OCI-LY7 (cell line): ENCODE data around the gene EML5. TPM values are rescaled to one million over a fixed set of nuclear protein-coding genes. Genes with fewer than 3 reads are reported as not detected.

Source experiments
- Bru-seq: library from RNA; stranded (reverse); fragments of 400-500 nt; gene quantifications from one replicate; lab custom pipeline; 2021; lab: Mats Ljungman, UMichigan
- BruChase-seq, 2 experiments: library from RNA; stranded (reverse); fragments of 400-500 nt; gene quantifications; one replicate each; lab custom pipeline; 2021; lab: Mats Ljungman, UMichigan
- BruUV-seq: library from RNA; stranded (reverse); fragments of 400-500 nt; replicated peaks from 2 replicates; lab custom pipeline; 2021; lab: Mats Ljungman, UMichigan
- CTCF ChIA-PET: fragments of 300-600 bp; sonication (Branson Sonifier 250); formaldehyde crosslinking; loops from one replicate; lab custom pipeline; 2022; ENCODE audit warnings: antibody characterized with exemption; ENCODE audit not compliant: unreplicated experiment; lab: Charles Lee
- POLR2A ChIA-PET: fragments of 300-600 bp; sonication (Branson Sonifier 250); formaldehyde crosslinking; loops from one replicate; lab custom pipeline; 2022; ENCODE audit warnings: antibody characterized with exemption; lab: Charles Lee
- DNase-seq: peaks from one replicate; pipeline ENCODE4 v3.0.0-alpha.2; 2015; ENCODE audit warnings: low spot score
- H2AFZ ChIP-seq: fragments of 200-600 bp; sonication (generic), shearing (Covaris generic); 2 replicates; pipeline ENCODE4 v1.6.1; 2014; ENCODE audit warnings: mild to moderate bottlenecking, antibody characterized with exemption, low read length, moderate library complexity
- H3K27ac ChIP-seq: fragments of 200-600 bp; sonication (generic); 2 replicates; pipeline ENCODE4 v1.5.1; 2014; ENCODE audit warnings: mixed run types, low read depth, mild to moderate bottlenecking, moderate library complexity, low read length, inconsistent platforms; ENCODE audit not compliant: poor library complexity, severe bottlenecking
- H3K36me3 ChIP-seq: fragments of 200-600 bp; sonication (generic); 2 replicates; pipeline ENCODE4 v1.6.1; 2014; ENCODE audit warnings: mild to moderate bottlenecking, antibody characterized with exemption, low read length, moderate library complexity, mixed read lengths; ENCODE audit not compliant: insufficient read depth
- H3K4me1 ChIP-seq: fragments of 200-600 bp; sonication (generic); 2 replicates; pipeline ENCODE4 v1.5.1; 2014; ENCODE audit warnings: mild to moderate bottlenecking, low read length; ENCODE audit not compliant: insufficient read depth, poor library complexity, severe bottlenecking
- H3K4me2 ChIP-seq: fragments of 200-600 bp; sonication (generic); 2 replicates; pipeline ENCODE4 v1.6.1; 2014; ENCODE audit warnings: mild to moderate bottlenecking, low read length
- H3K4me3 ChIP-seq: fragments of 200-600 bp; sonication (generic); 2 replicates; pipeline ENCODE4 v1.5.1; 2014; ENCODE audit warnings: mild to moderate bottlenecking, low read depth, low read length; ENCODE audit not compliant: poor library complexity, severe bottlenecking
- H3K79me2 ChIP-seq: fragments of 200-600 bp; sonication (generic); 2 replicates; pipeline ENCODE4 v1.6.1; 2016; ENCODE audit warnings: low read depth, mild to moderate bottlenecking, low read length, moderate library complexity, mixed read lengths; ENCODE audit not compliant: insufficient read depth
- H3K9me2 ChIP-seq: fragments of 200-600 bp; sonication (generic); 2 replicates; pipeline ENCODE4 v1.6.1; 2016; ENCODE audit warnings: mild to moderate bottlenecking, low read length, mixed read lengths; ENCODE audit not compliant: insufficient read depth
- H3K9me3 ChIP-seq: fragments of 200-600 bp; sonication (generic); 2 replicates; pipeline ENCODE4 v1.6.1; 2014; ENCODE audit warnings: mild to moderate bottlenecking, mixed run types, low read length, mixed read lengths
- H4K20me1 ChIP-seq: fragments of 200-600 bp; sonication (generic); 2 replicates; pipeline ENCODE4 v1.6.1; 2014; ENCODE audit warnings: mild to moderate bottlenecking, antibody characterized with exemption, low read length, moderate library complexity, mixed read lengths; ENCODE audit not compliant: insufficient read depth
- EZH2phosphoT487 ChIP-seq: fragments of 200-600 bp; sonication (generic); IDR thresholded peaks from 2 replicates; pipeline ENCODE4 v1.6.1; 2018; ENCODE audit warnings: low read depth, borderline replicate concordance, mild to moderate bottlenecking, mixed run types, antibody characterized with exemption, low read length, moderate library complexity, mixed read lengths
- intact Hi-C: fragments of 100-400 bp; cut with micrococcal nuclease; formaldehyde crosslinking; loops from one replicate; pipeline ENCODE4 v1.10.0; 2022; ENCODE audit not compliant: unreplicated experiment
- long read RNA-seq: library from polyadenylated mRNA; stranded (forward); transcript quantifications from one replicate; pipeline ENCODE4 v2.0.0, GENCODE V29; 2022
- total RNA-seq, 2 experiments: library from RNA; depleted of rRNA in 1 of 2; stranded (reverse); fragments of >200 nt in 1 of 2; shearing (Covaris generic) in 1 of 2; gene quantifications; 2 replicates each; pipeline ENCODE4 v1.2.3, GENCODE V29; 2014 to 2022
- TF ChIP-seq, protein P1 (sequence below): fragments of 200-600 bp; sonication (generic); conservative IDR thresholded peaks from 2 replicates; pipeline ENCODE4 v1.5.1; 2014; ENCODE audit warnings: mild to moderate bottlenecking, antibody characterized with exemption, low read length, moderate library complexity, mixed read lengths

Gene EML5
- total RNA-seq (2014; rRNA removed; shearing (Covaris generic)) (1.8 and 2.1 TPM in 2 replicates), total RNA-seq (2022) (5.2 and 5.6 TPM in 2 replicates), Bru-seq, nascent RNA (percentile 56 among the genes with signal in this experiment), BruChase-seq, experiment 1, labeled RNA remaining after a 6-hour chase (percentile 47 among the genes with signal in this experiment), BruChase-seq, experiment 2, labeled RNA remaining after a 2-hour chase (percentile 52 among the genes with signal in this experiment)
- long read RNA-seq, partial matches to known transcripts, result 4 of 7 reads
- long read RNA-seq, other reads (novel, unspliced or antisense), result 3 of 7 reads

DNA sequence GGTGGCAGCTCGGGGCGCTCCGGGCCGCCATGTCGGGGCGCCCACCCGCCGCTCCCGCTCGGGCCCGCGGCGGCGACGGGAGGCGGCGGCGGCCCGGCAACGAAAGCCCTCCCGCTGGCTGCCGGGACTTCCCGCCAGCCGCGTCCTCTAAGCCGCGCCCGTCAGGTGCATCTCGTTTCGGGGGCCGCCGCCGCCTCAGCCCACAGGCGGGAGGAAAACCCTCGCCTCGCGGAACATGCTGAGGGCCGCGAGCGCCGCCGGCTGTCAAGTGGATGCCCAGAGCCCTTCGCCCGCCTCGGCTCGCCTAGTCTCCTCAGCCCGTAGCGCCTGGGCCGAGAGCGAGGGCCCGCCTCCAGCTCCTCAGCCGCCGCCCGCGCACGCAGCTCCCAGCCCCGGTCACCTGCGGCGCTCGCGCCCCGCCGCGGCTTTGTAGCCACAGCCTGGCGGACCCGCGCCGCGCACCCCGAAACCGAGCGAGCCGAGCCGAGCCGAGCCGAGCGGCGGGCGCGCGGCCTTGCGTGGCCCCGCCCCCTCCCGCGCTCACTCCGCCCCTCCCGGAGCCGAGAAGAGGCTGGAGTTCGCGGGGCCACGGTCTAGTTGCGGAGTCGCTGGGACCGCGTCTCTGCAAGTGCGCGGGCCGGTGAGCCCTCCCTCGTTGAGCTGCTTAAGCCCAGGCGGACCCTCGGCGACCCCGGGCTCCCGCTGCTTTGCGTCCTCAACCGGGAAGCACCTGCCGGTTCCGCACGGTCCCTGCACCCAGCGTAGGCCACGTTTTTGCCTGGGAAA lies at the start of gene EML5:
EML5 (minus strand) TSS at position 481 of the 786 bp plus-strand sequence; CDS start at position 31, 450 bp downstream.
- ChIA-PET POLR2A (interaction anchor here (0.6 to 1.5 kb wide), 6 partner anchors 22 to 822 kb away, joined by 3 to 7 read pairs (median 3); no protein-coding TSS in a partner anchor), CTCF (interaction anchor here (0.6 kb wide), 1 partner anchor 381 kb away, joined by 3 read pairs; no protein-coding TSS in a partner anchor)
- Histone ChIP-seq H3K4me3 (peak within 1 kb of the TSS; percentile 74), H3K9me3 (no peaks in the 10 kb centered on the region), H3K4me2 (peak within 1 kb of the TSS; percentile 85), H3K4me1 (peaks cover 14% of the 10 kb centered on the region), H3K27ac (peak within 1 kb of the TSS; percentile 32), H2AFZ (peak within 1 kb of the TSS; percentile 81), H4K20me1 (no peaks in the 10 kb centered on the region), H3K9me2 (no peaks in the 10 kb centered on the region), H3K79me2 (no peaks in the 10 kb centered on the region), H3K36me3 (no peaks in the 10 kb centered on the region)
- DNase-seq, result peak; percentile 87
- intact Hi-C loops, result loop anchor here (1.0 to 10.0 kb wide), 4 partner anchors 32 to 788 kb away; partner anchors contain the start of genes GPR65, TTC8 and ZC3H14
- TF ChIP-seq, protein P1, sequence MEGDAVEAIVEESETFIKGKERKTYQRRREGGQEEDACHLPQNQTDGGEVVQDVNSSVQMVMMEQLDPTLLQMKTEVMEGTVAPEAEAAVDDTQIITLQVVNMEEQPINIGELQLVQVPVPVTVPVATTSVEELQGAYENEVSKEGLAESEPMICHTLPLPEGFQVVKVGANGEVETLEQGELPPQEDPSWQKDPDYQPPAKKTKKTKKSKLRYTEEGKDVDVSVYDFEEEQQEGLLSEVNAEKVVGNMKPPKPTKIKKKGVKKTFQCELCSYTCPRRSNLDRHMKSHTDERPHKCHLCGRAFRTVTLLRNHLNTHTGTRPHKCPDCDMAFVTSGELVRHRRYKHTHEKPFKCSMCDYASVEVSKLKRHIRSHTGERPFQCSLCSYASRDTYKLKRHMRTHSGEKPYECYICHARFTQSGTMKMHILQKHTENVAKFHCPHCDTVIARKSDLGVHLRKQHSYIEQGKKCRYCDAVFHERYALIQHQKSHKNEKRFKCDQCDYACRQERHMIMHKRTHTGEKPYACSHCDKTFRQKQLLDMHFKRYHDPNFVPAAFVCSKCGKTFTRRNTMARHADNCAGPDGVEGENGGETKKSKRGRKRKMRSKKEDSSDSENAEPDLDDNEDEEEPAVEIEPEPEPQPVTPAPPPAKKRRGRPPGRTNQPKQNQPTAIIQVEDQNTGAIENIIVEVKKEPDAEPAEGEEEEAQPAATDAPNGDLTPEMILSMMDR, result peak; percentile 20
- no peak for TF ChIP-seq EZH2phosphoT487
- no TSS peak for BruUV-seq

DNA sequence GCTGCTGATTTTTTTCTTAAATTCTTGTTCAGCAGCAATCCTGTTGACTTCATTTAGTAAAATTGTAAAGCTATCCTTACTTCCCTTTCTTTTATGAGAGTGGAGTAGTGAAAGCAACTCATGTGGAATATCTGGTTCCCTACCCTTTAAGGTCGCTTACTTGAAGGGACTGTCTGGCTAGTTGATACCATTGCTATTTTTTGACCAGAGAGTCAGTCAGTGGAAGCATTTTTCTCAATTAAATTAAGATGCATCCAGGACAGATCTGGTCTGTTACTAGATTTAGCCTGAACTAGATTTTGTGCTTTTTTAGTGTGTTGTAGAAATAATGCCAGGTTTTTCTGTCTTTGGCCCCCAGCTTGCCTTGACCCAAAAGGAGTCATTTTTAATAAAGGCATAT lies 49.7 kb upstream of the EML5 start:
- intact Hi-C loops, result no loop called here
- BruUV-seq, result no TSS peak
- H4K20me1 ChIP-seq, result no peaks in the 10 kb centered on the region
- no peak overlapping the region for H3K27ac ChIP-seq
- CTCF ChIA-PET, result no interaction called here
- H3K9me3 ChIP-seq, result no peaks in the 10 kb centered on the region
- no peaks in the 10 kb centered on the region for H3K4me1 ChIP-seq
- H3K79me2 ChIP-seq, result no peaks in the 10 kb centered on the region
- POLR2A ChIA-PET, result interaction anchor here (0.6 to 4.2 kb wide), 7 partner anchors 11 to 1379 kb away, joined by 3 to 13 read pairs (median 3); partner anchors contain the start of gene TTC8
- H3K36me3 ChIP-seq, result no peaks in the 10 kb centered on the region
- DNase-seq, result no peak
- no peak overlapping the region for H3K4me2 ChIP-seq
- no peaks in the 10 kb centered on the region for H3K9me2 ChIP-seq
- H2AFZ ChIP-seq, result no peak overlapping the region
- TF ChIP-seq EZH2phosphoT487, result no peak
- TF ChIP-seq, protein P1, result no peak
- H3K4me3 ChIP-seq, result no peak overlapping the region
